Activated T-cell treated with anti-CD3 and anti-CD28 coated beads, Interleukin-2, amount 50 U/mL, for 4 hours (primary cell): ENCODE data around the gene MIA. TPM values are rescaled to one million over a fixed set of nuclear protein-coding genes. Genes with fewer than 3 reads are reported as not detected.
A peak's percentile ranks its signal among the peaks of the same experiment; 100 is the strongest.
"Not testable (repeated sequence)": the region's sequence is repeated elsewhere in the genome, so short reads cannot be mapped to it uniquely, and the experiment has no call there.

Source experiments
- ATAC-seq, 2 donors: fragments of 200-7000 bp; cut with Tn5 transposase; one replicate each; pipeline ENCODE4 v1.10.0; 2021
- DNase-seq: peaks from one replicate; pipeline ENCODE4 v3.0.0-alpha.2; 2020
- H3K27me3 Mint-ChIP-seq: one replicate; pipeline ENCODE4 v1.8.0; 2021; ENCODE audit warnings: low read depth, mixed read lengths
- H3K36me3 Mint-ChIP-seq: one replicate; pipeline ENCODE4 v1.8.0; 2022; ENCODE audit warnings: mixed read lengths; ENCODE audit not compliant: insufficient read depth
- H3K4me1 Mint-ChIP-seq: one replicate; pipeline ENCODE4 v1.8.0; 2021; ENCODE audit warnings: low read depth, mixed read lengths
- H3K4me3 Mint-ChIP-seq: one replicate; pipeline ENCODE4 v1.8.0; 2021; ENCODE audit warnings: mild to moderate bottlenecking, moderate library complexity, mixed read lengths
- H3K9me3 Mint-ChIP-seq: one replicate; pipeline ENCODE4 v1.8.0; 2021; ENCODE audit warnings: mixed read lengths
- total RNA-seq, 3 donors: library from RNA; stranded (reverse); gene quantifications; one replicate each; pipeline ENCODE4 v1.2.1, GENCODE V29; 2021

Gene MIA
- total RNA-seq, 3 donors from 2014 or later = 0.87 TPM; not detected in 2

DNA sequence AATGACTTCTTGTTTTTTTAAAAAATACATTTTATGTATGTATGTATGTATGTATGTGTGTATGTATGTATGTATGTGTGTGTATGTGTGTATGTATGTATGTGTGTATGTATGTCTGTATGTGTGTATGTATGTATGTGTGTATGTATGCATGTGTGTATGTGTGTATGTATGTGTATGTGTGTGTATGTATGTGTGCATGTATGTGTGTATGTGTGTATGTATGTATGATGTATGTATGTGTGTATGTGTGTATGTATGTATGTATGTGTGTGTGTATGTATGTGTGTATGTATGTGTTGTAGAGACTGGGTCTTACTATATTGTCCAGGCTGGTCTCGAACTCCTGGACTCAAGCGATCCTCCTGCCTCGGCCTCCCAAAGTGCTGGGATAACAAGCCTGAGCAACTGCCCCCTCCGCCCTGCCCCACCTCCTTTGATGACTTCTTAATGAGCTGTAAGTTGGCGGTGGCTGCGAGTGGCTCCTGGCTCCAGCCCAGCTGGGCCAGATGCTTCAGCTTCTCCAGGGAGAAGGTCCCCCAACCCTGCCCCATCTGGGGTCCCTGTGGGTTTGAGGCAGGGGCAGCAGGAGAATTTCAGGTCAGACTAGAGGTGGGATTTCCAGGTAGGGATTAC lies 50.3 kb downstream of the MIA start:
- peaks cover 15% of the 10 kb centered on the region for H3K36me3 Mint-ChIP-seq
- not testable (repeated sequence) for DNase-seq, H3K27me3 Mint-ChIP-seq, H3K9me3 Mint-ChIP-seq, H3K4me3 Mint-ChIP-seq, ATAC-seq
- H3K4me1 Mint-ChIP-seq = peaks cover 29% of the 10 kb centered on the region

DNA sequence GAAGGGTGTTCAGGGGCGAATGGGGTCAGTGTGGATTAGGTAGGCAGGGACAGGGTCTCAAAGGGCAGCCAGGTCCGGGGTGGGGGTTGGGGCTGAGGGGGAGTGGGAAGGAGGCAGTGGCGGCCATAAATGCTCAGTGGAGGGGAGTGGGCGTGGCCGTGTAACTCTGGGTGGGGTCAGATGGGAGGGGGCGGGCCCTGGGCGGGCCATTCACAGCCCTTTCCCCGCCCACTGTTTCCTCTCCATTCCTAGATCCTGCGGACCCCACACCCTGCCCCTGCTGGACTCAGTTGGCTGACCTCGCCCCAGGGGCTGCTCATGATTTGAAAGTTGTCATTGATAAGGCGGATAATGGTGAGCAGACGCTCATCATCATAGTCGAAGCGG lies 51.0 kb downstream of the MIA start:
- ATAC-seq = peak in 1 of 2 donors; percentile 36
- H3K4me1 Mint-ChIP-seq = peaks cover 29% of the 10 kb centered on the region
- H3K36me3 Mint-ChIP-seq = peaks cover 15% of the 10 kb centered on the region
- H3K9me3 Mint-ChIP-seq, H3K27me3 Mint-ChIP-seq, H3K4me3 Mint-ChIP-seq, DNase-seq: not testable (repeated sequence)

GRCh38 chr19:40826699-40827385 lies 51.5 kb downstream of the MIA start:
- not testable (repeated sequence) for DNase-seq, H3K27me3 Mint-ChIP-seq, H3K4me3 Mint-ChIP-seq, H3K9me3 Mint-ChIP-seq
- Mint-ChIP-seq H3K36me3 (peaks cover 15% of the 10 kb centered on the region), H3K4me1 (peaks cover 29% of the 10 kb centered on the region)
- peak; percentile 62 to 78 for ATAC-seq

Other genes starting within 250 kb of the MIA start
- gene SHKBP1, start 198.6 kb upstream of the MIA start, total RNA-seq = 10 to 100 TPM; 80.1 to 86.1 (median 84.8) TPM
- gene LTBP4, start 174.2 kb upstream of the MIA start, total RNA-seq = 100 to 1,000 TPM; 210 to 251 (median 213) TPM
- 10 to 100 TPM; 13.8 to 17.1 (median 16.7) TPM for gene NUMBL, start 84.9 kb upstream of the MIA start, total RNA-seq
- 10 to 100 TPM; 18.7 to 21.3 (median 18.9) TPM for gene COQ8B, start 58.6 kb upstream of the MIA start, total RNA-seq
- gene ITPKC, start 58.4 kb upstream of the MIA start, total RNA-seq = 1 to 10 TPM; 6.9 to 8.2 (median 8.2) TPM
- 10 to 100 TPM in 1 of 3 donors, 1 to 10 TPM in 2; 7.4 to 11.4 (median 7.7) TPM for gene ACTMAP, start 25.0 kb upstream of the MIA start, total RNA-seq
- 100 to 1,000 TPM; 213 to 234 (median 219) TPM for gene SNRPA, start 24.3 kb upstream of the MIA start, total RNA-seq
- 10 to 100 TPM; 26.6 to 34.9 (median 30.0) TPM for gene RAB4B, start 2.7 kb downstream of the MIA start, total RNA-seq
- gene EGLN2, start 23.7 kb downstream of the MIA start, total RNA-seq = 10 to 100 TPM; 86.3 to 95.4 (median 89.4) TPM
- gene CYP2A6, start 74.9 kb downstream of the MIA start, total RNA-seq = under 1 TPM; 0.38 to 0.50 (median 0.38) TPM
- gene CYP2A7, start 106.7 kb downstream of the MIA start, total RNA-seq = not detected
- under 1 TPM in 2 of 3 donors, not detected in 1; 0.18 TPM for gene CYP2B6, start 215.8 kb downstream of the MIA start, total RNA-seq